GM10248 (cell line): ENCODE results near the gene ADAMTS16.

Experiments used
- CTCF ChIA-PET: fragments of 300-600 bp; sonication (Branson Sonifier 250); formaldehyde crosslinking; extraction: SDS; loops from one replicate; lab custom pipeline; 2021; ENCODE audit warnings: antibody characterized with exemption; lab: Yijun Ruan, JAX
- POLR2A ChIA-PET: fragments of 350-650 bp; sonication (Branson Sonifier 250); formaldehyde crosslinking; extraction: SDS; loops from one replicate; lab custom pipeline; 2020; ENCODE audit warnings: antibody characterized with exemption; lab: Yijun Ruan, JAX
- DNase-seq: peaks from one replicate; pipeline ENCODE4 v3.0.0; 2012; ENCODE audit errors: extremely low spot score
- CTCF ChIP-seq: IDR thresholded peaks from 2 replicates; pipeline ENCODE4 v1.5.1; 2012; ENCODE audit warnings: mild to moderate bottlenecking, low read depth; ENCODE audit errors: extremely low read depth, missing control alignments, control extremely low read depth

Gene ADAMTS16

GRCh38 chr5:5220901-5221631 is 80.9 kb downstream of the ADAMTS16 start:
- no peak for DNase-seq
- ChIA-PET POLR2A (no interaction called here), CTCF (interaction anchor here (0.9 to 1.2 kb wide), 2 partner anchors 23 to 27 kb away, joined by 3 to 4 read pairs; no protein-coding TSS in a partner anchor)
- no peak for TF ChIP-seq CTCF

GRCh38 chr5:5221724-5222123 is 81.6 kb downstream of the ADAMTS16 start:
- TF ChIP-seq CTCF = no peak
- POLR2A ChIA-PET = no interaction called here
- CTCF ChIA-PET = interaction anchor here (0.9 to 1.2 kb wide), 2 partner anchors 23 to 26 kb away, joined by 3 to 4 read pairs; no protein-coding TSS in a partner anchor
- no peak for DNase-seq

- POLR2A ChIA-PET = no interaction called here
- DNase-seq = no peak
- CTCF ChIA-PET = no interaction called here
- no peak for TF ChIP-seq CTCF
Measured at GRCh38 chr5:5231576-5231975, 91.4 kb downstream of the ADAMTS16 start.

- DNase-seq = no peak
- ChIA-PET CTCF (no interaction called here), POLR2A (no interaction called here)
- TF ChIP-seq CTCF = no peak
Measured at GRCh38 chr5:5234912-5235311, 94.8 kb downstream of the ADAMTS16 start.

- DNase-seq = no peak
- ChIA-PET POLR2A (no interaction called here), CTCF (no interaction called here)
- no peak for TF ChIP-seq CTCF
Measured at GRCh38 chr5:5235685-5236084, 95.6 kb downstream of the ADAMTS16 start.

GRCh38 chr5:5239191-5239590 is 99.1 kb downstream of the ADAMTS16 start:
- TF ChIP-seq CTCF = no peak
- CTCF ChIA-PET = no interaction called here
- POLR2A ChIA-PET = no interaction called here
- DNase-seq = no peak

- POLR2A ChIA-PET = no interaction called here
Measured at GRCh38 chr5:5240234-5240633, 100.1 kb downstream of the ADAMTS16 start.

More at GRCh38 chr5:5240234-5240633, 100.1 kb downstream of the ADAMTS16 start:
- CTCF ChIA-PET = no interaction called here
- DNase-seq = no peak
- TF ChIP-seq CTCF = no peak
